Measurements from ENCODE around the gene SUGCT.

The SUGCT gene

GRCh38 chr7:40804477-40805215 is 669.8 kb downstream of the SUGCT start:
- DNase-seq, result no peak

- DNase-seq, result no peak
These were observed 670.6 kb downstream of the SUGCT start for GRCh38 chr7:40805361-40805760.

GRCh38 chr7:40808378-40808942 is 673.7 kb downstream of the SUGCT start:
- no peak for DNase-seq

GRCh38 chr7:40810274-40810673 is 675.5 kb downstream of the SUGCT start:
- no peak for DNase-seq

GRCh38 chr7:40811666-40812065 is 676.9 kb downstream of the SUGCT start:
- no peak for DNase-seq

GRCh38 chr7:40815022-40815421 is 680.2 kb downstream of the SUGCT start:
- no peak for DNase-seq

DNA sequence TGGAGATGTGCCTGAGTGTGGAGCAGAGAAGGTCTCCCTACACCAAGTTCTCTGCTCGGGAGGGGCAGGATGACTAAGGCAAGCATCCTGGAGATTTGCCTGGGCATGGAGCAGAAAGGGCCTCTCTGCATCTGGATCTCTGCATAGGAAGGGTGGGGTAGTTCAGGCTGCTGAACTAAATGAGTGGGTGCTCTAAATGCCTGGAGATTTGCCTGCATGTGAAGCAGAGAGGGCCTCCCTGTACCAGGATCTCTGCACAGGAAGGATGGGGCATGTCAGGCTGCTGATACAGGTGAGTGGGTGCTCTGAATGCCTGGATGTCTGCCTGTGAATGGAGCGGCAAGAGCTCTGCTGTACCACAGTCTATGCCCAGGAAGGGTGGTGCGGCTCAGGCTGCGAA is 680.7 kb downstream of the SUGCT start:
- DNase-seq, result no peak

GRCh38 chr7:40822861-40823260 is 688.1 kb downstream of the SUGCT start:
- no peak for DNase-seq

GRCh38 chr7:40824461-40824860 is 689.7 kb downstream of the SUGCT start:
- DNase-seq, result no peak

DNA sequence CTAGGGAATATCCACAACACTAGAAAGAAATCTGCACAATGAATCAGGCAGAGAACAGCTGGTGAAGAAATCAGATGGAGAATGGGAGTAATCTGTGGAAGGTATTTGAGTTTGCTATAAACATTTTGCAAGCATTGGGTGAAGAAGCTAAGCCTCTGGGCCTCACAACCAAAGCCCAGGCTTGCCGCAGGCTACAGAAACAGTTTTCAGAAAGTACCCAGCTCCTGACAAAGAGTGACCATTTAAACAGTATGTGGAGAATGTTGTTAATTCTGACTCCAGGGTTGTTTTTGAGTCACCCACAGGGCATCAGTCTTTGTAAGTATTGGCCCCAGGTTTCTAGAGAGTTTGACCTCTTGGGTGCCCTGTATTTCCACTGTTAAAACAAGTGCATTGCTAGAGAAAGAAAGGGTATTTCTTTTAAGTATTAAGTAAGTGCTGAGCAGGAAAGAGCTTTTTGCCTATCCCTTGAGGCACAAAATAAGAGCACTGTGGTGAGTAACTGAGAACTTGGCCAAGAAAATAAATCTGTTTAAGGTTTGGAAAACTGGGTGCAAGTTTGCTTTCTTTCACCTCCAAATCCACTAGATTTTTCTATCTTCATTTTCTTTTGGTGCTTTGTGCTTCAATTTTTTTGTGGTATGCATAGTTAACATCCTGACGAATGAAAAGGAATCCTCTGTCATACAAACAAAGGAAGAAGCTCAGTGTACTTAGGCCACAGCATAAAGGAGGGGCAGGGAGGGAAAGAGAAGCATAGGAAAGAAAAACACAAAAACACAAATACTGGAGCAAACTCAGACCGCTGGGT is 691.8 kb downstream of the SUGCT start:
- DNase-seq, result no peak

DNA sequence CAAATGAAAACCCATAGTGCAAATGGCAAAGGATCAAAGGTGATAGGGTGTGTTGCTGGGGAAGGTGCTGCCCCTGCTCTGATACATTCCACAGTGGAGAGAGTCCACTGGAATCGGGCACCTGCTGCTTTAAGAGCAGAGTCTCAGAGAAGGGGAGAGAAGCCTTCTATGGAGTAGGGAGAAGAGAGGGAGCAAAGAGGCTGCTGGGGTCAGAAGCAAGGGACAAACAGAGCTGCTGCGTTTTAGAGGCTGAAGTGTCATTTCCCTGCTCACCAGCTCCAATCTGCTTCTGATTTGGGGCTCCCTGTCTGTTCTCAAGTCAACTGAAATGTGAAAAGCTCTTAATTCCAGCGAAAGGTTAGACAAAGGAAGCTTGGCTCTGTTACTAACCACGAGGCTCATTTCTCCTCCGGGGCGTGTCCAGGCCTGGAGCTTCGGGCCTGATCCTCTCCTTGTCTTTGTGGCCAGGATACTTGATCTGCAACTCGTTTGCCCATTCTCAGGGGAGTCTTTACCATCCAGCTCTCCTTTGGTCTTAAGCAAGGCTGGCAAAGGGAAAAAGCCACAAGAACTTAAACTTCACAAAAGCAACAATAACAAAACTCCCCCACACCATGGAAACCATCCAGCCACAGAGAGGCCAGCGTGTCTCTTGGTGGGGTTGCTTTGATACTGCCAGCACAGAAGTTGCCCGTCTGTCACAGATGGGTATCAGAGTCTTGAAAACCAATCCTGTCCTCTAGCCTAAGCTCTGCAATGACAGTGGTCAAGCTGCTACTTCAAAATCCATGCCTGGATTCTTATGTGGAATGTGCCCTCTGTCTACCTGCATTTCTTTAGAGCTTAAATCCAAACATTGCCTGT is 692.6 kb downstream of the SUGCT start:
- no peak for DNase-seq

GRCh38 chr7:40828686-40829600 is 694.1 kb downstream of the SUGCT start:
- DNase-seq, result no peak

DNA sequence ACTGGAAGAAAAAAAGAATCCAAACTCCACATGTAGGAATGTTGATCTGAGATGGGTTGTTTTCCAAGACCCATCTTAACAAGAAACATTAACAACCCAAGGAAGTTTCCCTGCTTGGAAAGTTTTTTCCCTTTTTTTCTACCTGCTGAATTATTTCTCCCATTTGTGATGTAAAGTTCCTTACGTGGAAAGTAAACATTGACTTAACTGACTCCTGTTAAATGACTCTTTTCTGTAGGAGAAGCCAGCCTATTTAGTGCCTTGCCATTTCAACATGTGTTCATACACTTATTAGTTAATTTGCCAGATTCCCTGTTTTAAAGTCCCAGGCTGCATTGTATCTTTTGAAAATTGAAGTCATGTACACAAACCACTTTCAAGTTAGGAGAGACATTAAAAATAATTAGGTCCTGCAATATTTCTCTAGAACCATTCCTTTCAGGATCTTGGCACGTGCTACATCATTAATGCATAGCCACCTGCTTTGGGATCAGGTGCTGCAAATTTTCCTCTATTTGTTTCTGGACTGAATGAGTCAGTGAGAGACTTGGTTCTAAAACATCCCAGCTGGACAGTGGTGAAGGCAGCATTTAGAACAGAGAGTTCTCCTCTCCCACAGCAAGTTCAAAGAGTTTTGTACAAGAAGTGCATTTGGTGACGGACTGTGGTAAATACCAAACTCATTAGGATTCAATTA is 698.5 kb downstream of the SUGCT start:
- DNase-seq, result no peak

DNA sequence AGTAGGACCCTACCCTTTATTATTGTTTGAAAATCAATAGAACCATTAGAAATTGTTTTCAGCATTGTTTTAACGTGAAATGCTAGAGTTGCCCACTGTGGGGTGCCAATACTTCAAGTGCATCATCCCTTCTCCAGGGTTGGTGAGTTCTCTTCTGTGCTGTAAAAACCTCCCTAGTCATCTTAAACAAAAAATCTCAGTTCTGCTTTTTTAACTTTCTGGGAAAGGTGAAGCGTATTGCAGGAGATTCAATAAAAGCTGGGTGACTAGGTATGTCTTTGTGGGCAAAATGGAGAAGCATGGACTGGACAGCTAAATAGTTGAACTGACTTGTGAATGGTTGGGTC is 699.1 kb downstream of the SUGCT start:
- no peak for DNase-seq

DNA sequence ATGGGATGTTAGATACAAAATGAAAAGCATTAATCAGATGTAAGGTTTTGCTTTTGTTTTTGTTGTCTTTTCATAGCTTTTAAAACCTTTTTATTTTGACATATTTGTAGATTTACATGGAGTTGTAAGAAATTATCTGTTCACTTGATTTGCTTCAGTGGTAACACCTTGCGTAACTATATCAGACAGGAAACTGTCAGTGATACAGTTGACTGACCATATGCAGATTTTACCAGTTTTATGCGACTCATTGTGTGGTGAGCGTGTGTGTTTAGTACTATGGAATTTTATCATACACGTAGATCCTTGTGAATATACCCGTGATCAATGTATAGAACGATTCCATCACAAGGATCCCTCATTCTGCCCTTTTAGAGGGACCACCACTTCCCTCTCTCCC is 701.4 kb downstream of the SUGCT start:
- no peak for DNase-seq

DNA sequence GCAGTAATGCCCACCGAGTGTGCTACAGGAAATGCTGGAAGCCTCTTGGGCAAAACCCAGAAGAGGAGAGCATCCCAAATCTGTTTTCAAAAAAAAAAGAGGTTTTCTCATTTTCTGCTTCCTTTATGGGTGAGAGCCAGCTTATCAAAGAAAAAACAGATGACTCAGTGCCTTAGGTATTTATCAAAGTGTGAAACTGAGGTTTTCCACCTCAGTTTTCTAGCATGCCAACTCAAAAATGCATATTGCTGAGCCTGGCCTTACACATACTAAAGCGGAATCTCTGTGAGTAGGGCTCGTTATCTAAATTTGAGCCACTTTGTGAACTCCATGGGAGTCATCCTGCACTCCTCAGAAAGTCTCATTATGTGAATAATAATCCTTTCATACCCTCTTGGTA is 705.1 kb downstream of the SUGCT start:
- DNase-seq, result no peak

DNA sequence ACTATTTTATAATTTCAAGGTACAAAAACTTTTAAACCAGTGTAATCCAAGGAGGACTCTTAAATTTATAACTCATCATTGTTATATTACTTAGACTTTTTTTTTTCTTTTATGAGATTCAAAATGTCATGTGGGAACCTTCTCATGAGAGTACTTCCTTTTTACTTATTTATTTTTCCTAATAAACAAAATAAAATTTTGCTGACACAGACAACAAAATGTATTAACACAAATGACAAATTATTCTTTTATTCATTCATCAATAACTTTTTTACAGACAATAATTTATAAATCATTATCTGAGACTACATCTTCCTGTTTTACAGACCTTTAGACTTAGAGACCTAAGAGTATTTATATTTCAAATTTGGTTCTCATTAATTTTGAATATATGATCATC is 706.2 kb downstream of the SUGCT start:
- DNase-seq, result no peak

DNA sequence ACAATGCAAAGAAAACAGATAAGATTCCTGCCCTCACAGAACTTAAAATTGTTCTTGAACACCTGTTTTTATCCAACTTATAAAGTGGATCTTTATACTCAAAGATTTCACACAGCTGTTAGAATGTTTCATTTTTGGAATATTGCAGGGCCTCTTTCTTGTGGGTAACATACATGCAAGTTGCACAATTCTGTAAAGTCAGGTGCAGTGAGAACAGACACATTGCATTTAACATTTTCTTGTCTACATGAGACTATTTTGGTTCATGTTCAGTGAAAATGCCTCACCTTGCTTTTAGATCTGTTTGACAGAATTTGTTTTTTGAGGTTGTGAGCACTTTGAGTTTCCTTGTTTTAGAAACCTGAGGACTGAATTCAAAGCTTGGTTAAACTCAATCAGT is 707.8 kb downstream of the SUGCT start:
- DNase-seq, result no peak

- no peak for DNase-seq
These were observed 708.7 kb downstream of the SUGCT start for GRCh38 chr7:40843338-40843985.

GRCh38 chr7:40845943-40846342 is 711.1 kb downstream of the SUGCT start:
- DNase-seq, result no peak

GRCh38 chr7:40847921-40848320 is 713.1 kb downstream of the SUGCT start:
- DNase-seq, result no peak

Data from CD4-positive, alpha-beta T cell treated with Interleukin-12 subunit alpha and Interleukin-12 subunit beta, for 1 hour (primary cell).